Heart right ventricle (tissue), 16 donors: ENCODE measurements around the gene SCN10A. TPM values are rescaled to one million over a fixed set of nuclear protein-coding genes. Genes with fewer than 3 reads are reported as not detected.

Experiments used
- ATAC-seq, 8 donors: fragments of 200-7000 bp; cut with Tn5 transposase; one replicate each; pipeline ENCODE4 v1.9.1; 2020; ENCODE audit warnings: mild to moderate bottlenecking in 8 of 8, moderate library complexity in 8 of 8, moderate number of reproducible peaks in 1 of 8
- DNase-seq, 2 donors: peaks; one replicate each; pipeline ENCODE4 v3.0.0-alpha.2; 2020
- H3K27ac ChIP-seq, 10 donors: fragments of 200-600 bp; sonication (generic) in 2 of 10; one replicate each; pipeline versions ENCODE4 v1.5.0 to v1.8.0; 2020 to 2022; ENCODE audit warnings: mild to moderate bottlenecking in 3 of 10
- H3K27me3 ChIP-seq, 7 donors: fragments of 200-600 bp; one replicate each; pipeline ENCODE4 v1.8.0; 2021 to 2022; ENCODE audit warnings: mild to moderate bottlenecking in 2 of 7
- H3K36me3 ChIP-seq, 9 donors: fragments of 200-600 bp; sonication (generic) in 1 of 9; one replicate each; pipeline versions ENCODE4 v1.5.0 to v1.8.0; 2020 to 2022; ENCODE audit warnings: mild to moderate bottlenecking in 2 of 9
- H3K4me1 ChIP-seq, 9 donors: fragments of 200-600 bp; sonication (generic) in 1 of 9; one replicate each; pipeline versions ENCODE4 v1.5.0 to v1.8.0; 2020 to 2022; ENCODE audit warnings: mild to moderate bottlenecking in 4 of 9
- H3K4me3 ChIP-seq, 10 donors: fragments of 200-600 bp; sonication (generic) in 2 of 10; one replicate each; pipeline versions ENCODE4 v1.5.0 to v1.8.0; 2020 to 2022; ENCODE audit warnings: mild to moderate bottlenecking in 7 of 10, moderate library complexity in 2 of 10
- H3K9me3 ChIP-seq, 11 donors: fragments of 200-600 bp in 10 of 11; sonication (generic) in 2 of 11; one replicate each; pipeline versions ENCODE4 v1.5.0 to v1.8.0; 2013 to 2022; ENCODE audit warnings: mild to moderate bottlenecking in 2 of 11, control low read depth in 1 of 11, moderate library complexity in 1 of 11
- WGBS, 2 donors: extraction: QIAGEN DNeasy Blood & Tissue Kit; methylation state at CpG; one replicate each; pipeline ENCODE4 v1.1.7; 2013; ENCODE audit warnings: inconsistent platforms in 1 of 2; 5-methylcytosine and 5-hydroxymethylcytosine counted together
- intact Hi-C, 10 donors: fragments of 100-400 bp; cut with DNase I; formaldehyde crosslinking; loops; one replicate each; pipeline versions ENCODE4 v1.11.1 to v1.14.2; 2022
- polyA plus RNA-seq, 2 donors: library from polyadenylated mRNA; stranded (reverse); fragments of 200-250 nt; gene quantifications; one replicate each; pipeline ENCODE4 v1.2.3, GENCODE V29; 2013
- total RNA-seq, 10 donors: library from RNA; stranded (reverse); fragmentation: NEBNext Ultra II Directional in 3 of 10; extraction: Animal tissue kit (Norgen Biotek cat#: 25700) in 3 of 10; gene quantifications; one replicate each; pipeline versions ENCODE4 v1.2.1 to v1.2.4, GENCODE V29; 2021 to 2023
- TF ChIP-seq, protein P1 (sequence below), 9 donors: fragments of 200-600 bp; sonication (generic) in 2 of 9; IDR thresholded peaks; one replicate each; pipeline versions ENCODE4 v1.5.0 to v1.8.0; 2021 to 2022; ENCODE audit warnings: antibody characterized with exemption in 9 of 9, mild to moderate bottlenecking in 5 of 9, moderate library complexity in 1 of 9
- donor health status: Arrhythmogenic right ventricular cardiomyopathy.
- donor health status: ischemic (EF 13 %, LVEDD 7.1; RV severe dilation, severe dysfunction).
- donor health status: healthy with polysubstance abuse.
- donor health status: DM: no; HTN: yes; CAD: no.
- donor health status: DM: no; HTN: no; CAD: no.
- donor health status: ischemic (EF 25% LVEDD 6.9; RV normal size, moderate dysfunction).
- donor health status: ischemic (EF 25% LVEDD 5.7; RV mildly dilated, moderate dysfunction).
- donor health status: healthy.
- donor health status: DM: yes; HTN: yes; CAD: no.
- donor health status: Ischemic cardiomyopathy.
- donor health status: ischemic (EF 35%, LVEDD 5.7; RV mildly dilated, moderate dysfunction).
- donor health status: nonischemic (EF 11% LVEDD 7.7; RV severe dilation, severe dysfunction).
- donor health status: DM: yes; HTN: yes; CAD: no.
- donor health status: PGD.
- donor health status: ischemic (EF 29% LVEDD 5.4; RV normal size, mild dysfunction).
- donor health status: nonischemic (EF 23%, LVEDD 6.1; RV moderate dilation, normal function).

SCN10A gene
- total and polyA plus RNA-seq, 12 donors: 0.03 to 0.36 (median 0.07) TPM

DNA sequence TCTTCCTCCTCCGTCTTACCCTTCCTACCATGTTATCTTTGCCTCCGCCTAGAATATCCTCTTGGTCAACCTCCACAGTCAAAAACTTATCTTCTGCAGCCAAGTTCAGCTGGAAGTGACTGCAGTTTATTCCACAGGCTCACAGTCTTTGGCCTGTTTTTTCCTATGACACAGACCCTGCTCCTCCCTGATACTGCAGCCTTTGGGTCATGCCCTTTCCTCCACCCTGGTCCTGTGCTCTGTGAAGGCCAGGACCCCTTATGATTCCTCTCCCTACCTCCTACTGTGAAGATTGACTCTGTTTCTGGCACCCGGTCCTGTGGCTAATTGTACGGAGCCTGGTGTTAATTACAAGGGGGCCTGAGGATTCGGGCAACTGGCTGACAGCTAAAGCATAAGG, 117.3 kb downstream of the SCN10A start:
- Histone ChIP-seq H3K4me3 (no peak overlapping the region), H3K36me3 (no peaks in the 10 kb centered on the region), H3K9me3 (no peaks in the 10 kb centered on the region), H3K4me1 (peaks cover 0 to 8% (median 0%) of the 10 kb centered on the region in 9 donors), H3K27me3 (no peaks in the 10 kb centered on the region), H3K27ac (no peak overlapping the region)
- intact Hi-C loops: no loop called here
- TF ChIP-seq, protein P1, sequence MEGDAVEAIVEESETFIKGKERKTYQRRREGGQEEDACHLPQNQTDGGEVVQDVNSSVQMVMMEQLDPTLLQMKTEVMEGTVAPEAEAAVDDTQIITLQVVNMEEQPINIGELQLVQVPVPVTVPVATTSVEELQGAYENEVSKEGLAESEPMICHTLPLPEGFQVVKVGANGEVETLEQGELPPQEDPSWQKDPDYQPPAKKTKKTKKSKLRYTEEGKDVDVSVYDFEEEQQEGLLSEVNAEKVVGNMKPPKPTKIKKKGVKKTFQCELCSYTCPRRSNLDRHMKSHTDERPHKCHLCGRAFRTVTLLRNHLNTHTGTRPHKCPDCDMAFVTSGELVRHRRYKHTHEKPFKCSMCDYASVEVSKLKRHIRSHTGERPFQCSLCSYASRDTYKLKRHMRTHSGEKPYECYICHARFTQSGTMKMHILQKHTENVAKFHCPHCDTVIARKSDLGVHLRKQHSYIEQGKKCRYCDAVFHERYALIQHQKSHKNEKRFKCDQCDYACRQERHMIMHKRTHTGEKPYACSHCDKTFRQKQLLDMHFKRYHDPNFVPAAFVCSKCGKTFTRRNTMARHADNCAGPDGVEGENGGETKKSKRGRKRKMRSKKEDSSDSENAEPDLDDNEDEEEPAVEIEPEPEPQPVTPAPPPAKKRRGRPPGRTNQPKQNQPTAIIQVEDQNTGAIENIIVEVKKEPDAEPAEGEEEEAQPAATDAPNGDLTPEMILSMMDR (IDR thresholded peaks at IDR 0.05): no peak
- no peak for DNase-seq
- ATAC-seq: peak in 2 of 8 donors; percentile 17 to 67
- WGBS, 2 donors: 69 to 77% methylated on average over 5 of the region's 5 CpGs

DNA sequence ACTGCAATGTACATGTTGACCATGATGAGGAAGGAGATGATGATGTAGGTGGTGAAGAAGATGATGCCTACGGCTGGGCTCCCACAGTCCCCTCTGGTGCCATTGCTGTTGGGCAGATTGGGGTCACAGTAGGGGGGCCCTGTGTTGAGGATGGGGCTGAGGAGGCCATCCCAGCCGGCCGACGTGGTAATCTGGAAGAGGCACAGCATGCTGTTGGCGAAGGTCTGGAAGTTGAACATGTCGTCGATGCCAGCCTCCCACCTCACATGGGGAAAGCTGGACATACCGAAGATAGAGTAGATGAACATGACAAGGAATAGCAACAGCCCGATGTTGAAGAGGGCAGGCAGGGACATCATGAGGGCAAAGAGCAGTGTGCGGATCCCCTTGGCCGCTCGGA, 118.0 kb downstream of the SCN10A start:
- ATAC-seq (no peak), DNase-seq (no peak)
- Histone ChIP-seq H3K9me3 (no peaks in the 10 kb centered on the region), H3K4me1 (peaks cover 0 to 8% (median 0%) of the 10 kb centered on the region in 9 donors), H3K27ac (no peak overlapping the region), H3K27me3 (no peaks in the 10 kb centered on the region), H3K4me3 (no peak overlapping the region), H3K36me3 (no peaks in the 10 kb centered on the region)
- TF ChIP-seq, protein P1 (IDR thresholded peaks at IDR 0.05): no peak
- 93% methylated on average over 12 of the region's 12 CpGs for WGBS, 2 donors
- intact Hi-C loops: no loop called here

DNA sequence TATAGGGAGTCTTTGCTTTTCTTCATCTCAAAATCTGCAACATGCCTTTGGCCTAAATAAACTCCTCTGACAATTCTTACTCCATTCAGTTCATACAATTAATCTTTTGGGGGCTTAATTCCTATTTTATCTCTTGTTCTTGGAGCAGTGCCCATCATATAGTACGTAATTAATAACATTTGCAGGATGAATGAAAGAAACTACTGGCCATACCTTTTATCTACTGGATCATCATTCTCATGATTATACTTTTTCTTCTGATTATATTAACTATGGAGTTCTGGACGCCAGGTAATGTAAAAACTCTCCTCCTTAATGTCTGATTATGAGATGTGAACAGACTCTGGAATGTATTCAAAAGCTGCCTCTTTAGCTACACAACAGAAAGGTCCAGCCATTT, 120.0 kb downstream of the SCN10A start:
- Histone ChIP-seq H3K27me3 (no peaks in the 10 kb centered on the region), H3K36me3 (no peaks in the 10 kb centered on the region), H3K27ac (no peak overlapping the region), H3K9me3 (no peaks in the 10 kb centered on the region), H3K4me1 (no peaks in the 10 kb centered on the region), H3K4me3 (no peak overlapping the region)
- no peak for ATAC-seq
- WGBS, 2 donors: 71 to 78% methylated on average over 2 of the region's 2 CpGs
- TF ChIP-seq, protein P1 (IDR thresholded peaks at IDR 0.05): no peak
- intact Hi-C loops: no loop called here
- DNase-seq: no peak

DNA sequence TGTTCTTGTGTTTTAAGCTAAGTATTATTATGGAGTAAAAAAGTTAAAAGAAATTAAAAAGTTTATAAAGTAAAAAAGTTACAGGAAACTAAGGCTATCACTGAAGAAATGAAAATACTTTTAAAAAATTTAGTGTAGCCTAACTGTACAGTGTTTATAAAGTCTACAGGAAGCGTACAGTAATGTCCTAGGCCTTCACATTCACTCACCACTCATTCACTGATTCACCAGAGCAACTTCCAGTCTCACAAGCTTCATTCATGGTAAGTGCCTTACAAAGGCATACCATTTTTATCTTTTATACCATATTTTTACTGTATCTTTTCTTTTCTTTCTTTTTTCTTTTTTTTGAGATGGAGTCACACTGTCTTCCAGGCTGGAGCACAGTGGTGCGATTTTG, 125.8 kb downstream of the SCN10A start:
- ATAC-seq (no peak), DNase-seq (no peak)
- TF ChIP-seq, protein P1 (IDR thresholded peaks at IDR 0.05): no peak
- no peaks in the 10 kb centered on the region for H3K4me1 ChIP-seq
- H3K27ac ChIP-seq: no peak overlapping the region
- H3K4me3 ChIP-seq: no peak overlapping the region
- intact Hi-C loops: loop anchor here in 1 of 10 donors (2.0 kb wide), 1 partner anchor 155 kb away; no protein-coding TSS in a partner anchor
- no peaks in the 10 kb centered on the region for H3K27me3 ChIP-seq
- H3K9me3 ChIP-seq: no peaks in the 10 kb centered on the region
- 73 to 75% methylated on average over 2 of the region's 2 CpGs for WGBS, 2 donors
- H3K36me3 ChIP-seq: no peaks in the 10 kb centered on the region
